H1 (cell line): ENCODE data around the gene CDH15. TPM values are rescaled to one million over a fixed set of nuclear protein-coding genes. Genes with fewer than 3 reads are reported as not detected.

Experiments
- CEBPB ChIP-seq: IDR thresholded peaks from 2 replicates; pipeline ENCODE4 v1.6.1; 2012; ENCODE audit warnings: low read depth, low read length
- EP300 ChIP-seq, 2 experiments: IDR thresholded peaks; 1 replicate in 1 of 2; 2 replicates in 1 of 2; pipeline ENCODE4 v1.6.1; 2011 to 2012; ENCODE audit warnings: low read depth in 2 of 2, low read length in 2 of 2, mild to moderate bottlenecking in 2 of 2, borderline replicate concordance in 1 of 2, inconsistent platforms in 1 of 2, moderate library complexity in 1 of 2
- KDM1A ChIP-seq: fragments of 200-600, 300-600 bp; sonication (generic); IDR thresholded peaks from 2 replicates; pipeline ENCODE4 v1.7.1; 2016; ENCODE audit warnings: mild to moderate bottlenecking, low read length, borderline replicate concordance
- POU5F1 ChIP-seq: IDR thresholded peaks from 2 replicates; pipeline ENCODE4 v1.6.1; 2011; ENCODE audit warnings: low read depth, mild to moderate bottlenecking, low read length, moderate library complexity
- RAD21 ChIP-seq, 2 experiments: IDR thresholded peaks in 1 of 2; conservative IDR thresholded peaks in 1 of 2; 2 replicates each; pipeline ENCODE4 v1.6.1; 2011; ENCODE audit warnings: low read depth in 2 of 2, low read length in 2 of 2, improper control_type of control experiment in 1 of 2, inconsistent platforms in 1 of 2, mild to moderate bottlenecking in 1 of 2, moderate library complexity in 1 of 2
- USF2 ChIP-seq: IDR thresholded peaks from 2 replicates; pipeline ENCODE4 v1.6.1; 2011; ENCODE audit warnings: low read length, improper control_type of control experiment
- polyA plus RNA-seq, 7 experiments: library from polyadenylated mRNA; depleted of rRNA in 3 of 7; stranded (reverse) in 5 of 7; unstranded in 2 of 7; fragments of >200 nt in 5 of 7; fragments of 200-250 nt in 2 of 7; gene quantifications; 1 replicate in 5 of 7; 2 replicates in 1 of 7; 4 replicates in 1 of 7; pipeline versions ENCODE4 v1.2.1 to v1.2.3, GENCODE V29; 2011 to 2013; ENCODE audit warnings: missing spikeins in 2 of 7, mixed read lengths in 2 of 7
- total RNA-seq: library from RNA; stranded (reverse); fragmentation: NEBNext Ultra II Directional; extraction: Animal tissue kit (Norgen Biotek cat#: 25700); gene quantifications from 2 replicates; pipeline ENCODE4 v1.2.1, GENCODE V29; 2021

Gene CDH15
- total and polyA plus RNA-seq, 2 of the 8 experiments (the other 6 are each of a cell fraction or from before 2014, with no cell fraction given): 0.50 to 0.82 TPM

- no peak for TF ChIP-seq KDM1A
- TF ChIP-seq EP300 (IDR thresholded peaks at IDR 0.05; ENCODE audit: borderline replicate concordance in 1 of 2, low read depth in 2 of 2, low read length in 2 of 2): no peak
- no peak for TF ChIP-seq POU5F1
- no peak for TF ChIP-seq RAD21 (IDR thresholded peaks at IDR 0.05 in 1 of 2, conservative IDR thresholded peaks at IDR 0.05 in 1 of 2; ENCODE audit: low read depth in 2 of 2, low read length in 2 of 2)
- no peak for TF ChIP-seq USF2
- no peak for TF ChIP-seq CEBPB
- TF ChIP-seq, all 59 proteins: peak for 0
These were observed 50.1 kb downstream of the CDH15 start (continued) for GRCh38 chr16:89221604-89222003.
